GM12801 (cell line): ENCODE measurements around the gene LGR5.

Experiments used
- TF ChIP-seq, protein P1 (sequence below): IDR thresholded peaks from one replicate; pipeline ENCODE4 v1.5.1; 2011; ENCODE audit warnings: control low read depth; ENCODE audit not compliant: insufficient read length; ENCODE audit errors: extremely low read depth

The LGR5 gene

DNA sequence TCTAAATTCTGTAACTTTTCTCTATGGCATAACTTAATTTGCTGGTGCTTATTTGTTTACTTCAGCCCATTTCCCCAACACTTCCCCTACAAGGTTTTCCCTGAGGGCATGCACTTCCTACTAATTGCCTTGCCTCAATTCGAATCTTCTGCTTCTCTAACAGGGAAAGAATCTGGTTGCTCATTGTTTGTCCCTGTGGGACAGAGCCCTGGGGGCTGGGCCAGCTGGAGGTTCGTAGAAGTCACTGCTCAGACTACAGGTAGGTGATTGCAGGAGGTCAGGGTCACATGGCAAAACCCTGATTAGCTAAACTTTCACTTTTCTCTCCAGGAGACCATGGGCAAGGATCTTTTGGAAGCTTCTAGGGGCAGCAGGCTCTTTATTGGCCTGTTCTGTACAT, 152.0 kb downstream of the LGR5 start:
- TF ChIP-seq, protein P1, sequence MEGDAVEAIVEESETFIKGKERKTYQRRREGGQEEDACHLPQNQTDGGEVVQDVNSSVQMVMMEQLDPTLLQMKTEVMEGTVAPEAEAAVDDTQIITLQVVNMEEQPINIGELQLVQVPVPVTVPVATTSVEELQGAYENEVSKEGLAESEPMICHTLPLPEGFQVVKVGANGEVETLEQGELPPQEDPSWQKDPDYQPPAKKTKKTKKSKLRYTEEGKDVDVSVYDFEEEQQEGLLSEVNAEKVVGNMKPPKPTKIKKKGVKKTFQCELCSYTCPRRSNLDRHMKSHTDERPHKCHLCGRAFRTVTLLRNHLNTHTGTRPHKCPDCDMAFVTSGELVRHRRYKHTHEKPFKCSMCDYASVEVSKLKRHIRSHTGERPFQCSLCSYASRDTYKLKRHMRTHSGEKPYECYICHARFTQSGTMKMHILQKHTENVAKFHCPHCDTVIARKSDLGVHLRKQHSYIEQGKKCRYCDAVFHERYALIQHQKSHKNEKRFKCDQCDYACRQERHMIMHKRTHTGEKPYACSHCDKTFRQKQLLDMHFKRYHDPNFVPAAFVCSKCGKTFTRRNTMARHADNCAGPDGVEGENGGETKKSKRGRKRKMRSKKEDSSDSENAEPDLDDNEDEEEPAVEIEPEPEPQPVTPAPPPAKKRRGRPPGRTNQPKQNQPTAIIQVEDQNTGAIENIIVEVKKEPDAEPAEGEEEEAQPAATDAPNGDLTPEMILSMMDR: no peak

DNA sequence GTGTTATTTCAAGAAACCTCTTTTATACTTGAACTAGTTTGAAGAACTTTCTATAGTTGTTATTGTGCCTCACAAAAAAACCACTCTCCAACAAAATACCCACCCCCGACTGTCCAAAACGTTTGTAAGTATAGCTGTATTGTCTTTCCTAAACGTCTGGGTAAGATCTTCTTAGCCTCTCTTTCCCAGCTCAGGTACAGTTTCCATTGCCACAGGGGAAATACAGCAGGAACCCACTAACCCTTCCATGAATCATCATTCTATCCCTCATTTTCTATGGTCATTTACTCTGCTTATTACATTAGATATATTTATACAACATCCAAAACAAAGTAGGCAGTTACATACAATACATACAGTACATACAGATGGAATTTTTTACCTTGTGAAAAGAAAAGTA, 153.2 kb downstream of the LGR5 start:
- TF ChIP-seq, protein P1: no peak

DNA sequence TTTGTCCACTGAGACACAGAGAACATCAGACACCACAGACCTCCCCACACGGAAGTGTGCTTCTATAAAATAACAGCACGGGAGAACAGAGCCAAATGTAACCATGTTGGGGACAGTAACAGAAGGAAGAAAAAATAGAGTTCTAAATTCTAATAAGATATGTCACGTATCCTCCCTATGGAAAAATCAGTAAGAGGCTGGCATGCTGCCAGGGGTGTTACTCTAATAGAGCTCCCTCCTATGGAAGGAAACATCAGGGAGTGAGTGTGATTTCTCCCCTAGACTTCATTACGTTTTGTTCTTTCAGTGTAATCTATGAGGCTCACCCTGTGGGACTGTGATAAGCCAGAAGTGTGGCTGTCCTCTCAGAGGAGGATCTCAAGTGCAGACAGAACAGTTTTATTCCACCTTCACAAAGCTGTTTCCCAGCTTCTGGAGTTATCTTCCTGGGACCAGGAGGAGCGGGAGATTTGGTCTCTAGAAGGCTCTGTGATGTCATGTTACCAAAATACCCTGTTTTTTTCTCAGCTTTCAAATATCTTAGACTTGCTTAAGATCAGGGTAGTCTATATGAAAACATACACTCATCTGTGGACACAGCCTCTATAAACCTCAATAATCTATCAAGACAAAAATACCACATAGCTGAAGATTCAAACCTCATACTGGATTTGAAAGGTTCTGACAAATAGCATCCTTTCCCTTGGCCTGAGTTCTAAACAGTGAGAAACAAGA, 154.8 kb downstream of the LGR5 start:
- TF ChIP-seq, protein P1: no peak

DNA sequence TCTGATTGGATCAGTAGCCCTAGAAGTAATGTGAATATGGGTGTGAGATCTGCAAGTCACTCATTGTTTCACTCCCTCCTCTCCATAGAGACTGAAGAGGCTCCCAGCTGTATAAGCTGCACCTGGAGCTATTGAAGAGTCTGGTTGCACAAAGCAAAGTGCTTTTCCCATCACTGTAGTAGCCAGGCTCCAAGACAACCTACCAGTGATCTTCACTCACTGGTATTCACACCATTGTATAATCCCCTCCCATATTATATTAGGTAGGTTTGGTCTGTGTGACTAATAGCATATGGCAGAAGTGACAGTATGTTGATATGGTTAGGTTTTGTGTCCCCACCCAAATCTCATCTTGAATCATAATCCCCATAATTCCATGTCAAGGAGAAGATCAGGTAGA, 159.6 kb downstream of the LGR5 start:
- TF ChIP-seq, protein P1: no peak

DNA sequence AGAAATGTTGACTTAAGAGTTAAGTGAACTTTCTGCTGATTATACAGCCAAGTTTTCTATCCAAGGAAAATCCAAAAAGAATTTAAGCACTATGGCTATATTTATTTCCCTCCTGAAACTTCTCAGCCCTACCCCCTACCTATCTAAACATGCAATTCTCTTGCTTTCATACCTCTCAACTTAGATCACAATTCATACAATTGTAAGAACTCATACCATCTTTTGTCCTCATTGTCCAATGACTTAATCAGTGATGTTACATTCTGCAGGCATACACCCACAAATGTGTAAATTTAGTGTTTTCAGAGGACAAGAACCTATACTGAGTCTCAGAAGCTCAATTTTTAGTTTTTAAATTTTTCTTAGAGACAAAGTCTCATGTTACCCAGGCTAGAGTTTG, 161.9 kb downstream of the LGR5 start:
- TF ChIP-seq, protein P1: no peak

DNA sequence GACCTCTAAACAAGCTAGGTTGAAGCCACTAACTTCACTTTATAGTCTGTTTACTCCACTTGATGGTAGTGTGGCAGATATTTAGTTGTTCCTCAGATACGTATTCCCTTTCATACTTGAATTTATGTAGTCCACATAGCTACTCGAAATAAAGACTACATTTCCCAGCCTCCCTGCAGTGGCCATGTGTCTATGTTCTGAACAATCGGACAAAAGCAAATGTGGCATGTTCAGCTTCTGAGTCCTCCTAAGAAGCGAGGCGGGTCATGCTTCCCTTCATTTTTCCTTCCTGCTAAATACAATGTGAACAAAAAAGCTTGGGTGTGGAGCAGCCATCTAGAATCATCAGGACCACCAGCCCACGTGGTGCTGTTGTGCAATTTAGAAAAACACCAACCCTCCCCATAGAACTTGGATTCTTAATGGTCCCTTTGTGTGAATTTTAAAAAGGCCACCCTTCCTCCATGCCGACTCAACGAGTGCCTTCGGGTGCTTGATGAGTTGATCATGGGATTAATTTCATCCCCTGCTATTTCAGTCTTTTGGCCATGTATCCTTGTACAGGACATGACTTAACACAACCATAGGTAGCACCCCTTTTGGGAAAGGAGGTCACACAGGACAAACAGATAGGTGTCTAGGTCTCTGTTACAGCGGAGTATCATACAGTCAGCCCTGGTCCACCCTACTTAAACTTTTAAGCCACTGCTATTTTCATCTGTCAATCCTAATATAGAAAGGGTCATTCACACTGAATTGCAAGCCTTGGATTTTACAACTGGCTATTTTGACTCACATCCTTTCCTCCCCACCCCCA, 163.4 kb downstream of the LGR5 start:
- TF ChIP-seq, protein P1: no peak

DNA sequence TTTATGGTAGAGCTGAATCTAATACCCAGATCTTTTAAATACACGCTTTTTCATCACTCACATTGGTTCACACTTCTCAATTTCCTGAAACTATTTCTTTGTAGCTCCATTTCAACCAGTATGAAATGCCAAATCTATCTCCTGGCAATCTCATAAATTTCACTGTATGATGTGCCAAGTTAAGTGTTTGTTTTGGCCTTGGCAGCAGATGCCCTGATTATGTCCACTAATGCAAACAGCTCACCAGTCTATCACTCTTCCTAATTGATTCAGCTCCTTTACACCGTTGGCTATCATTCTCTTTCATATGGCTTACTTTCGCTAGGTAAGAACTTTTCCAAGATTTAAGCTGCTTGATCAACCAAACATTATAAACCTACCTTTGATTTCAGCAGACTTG, 165.4 kb downstream of the LGR5 start:
- TF ChIP-seq, protein P1: no peak
